Lower lobe of right lung (tissue), 2 donors: ENCODE results near the gene WWTR1. TPM values are rescaled to one million over a fixed set of nuclear protein-coding genes. Genes with fewer than 3 reads are reported as not detected.

Source experiments
- ATAC-seq, 2 donors: fragments of 200-7000 bp; cut with Tn5 transposase; one replicate each; pipeline ENCODE4 v1.9.1; 2020 to 2022; ENCODE audit warnings: mild to moderate bottlenecking in 2 of 2, moderate library complexity in 2 of 2
- DNase-seq: peaks from one replicate; pipeline ENCODE4 v3.0.0-alpha.2; 2020
- H3K27ac ChIP-seq: fragments of 200-600 bp; one replicate; pipeline ENCODE4 v1.8.0; 2022
- H3K27me3 ChIP-seq: fragments of 200-600 bp; one replicate; pipeline ENCODE4 v1.8.0; 2022; ENCODE audit warnings: low read depth
- H3K36me3 ChIP-seq: fragments of 200-600 bp; one replicate; pipeline ENCODE4 v1.8.0; 2022; ENCODE audit warnings: mild to moderate bottlenecking
- H3K4me1 ChIP-seq: fragments of 200-600 bp; one replicate; pipeline ENCODE4 v1.8.0; 2022
- H3K4me3 ChIP-seq: fragments of 200-600 bp; one replicate; pipeline ENCODE4 v1.8.0; 2022; ENCODE audit warnings: mild to moderate bottlenecking
- H3K9me3 ChIP-seq: fragments of 200-600 bp; one replicate; pipeline ENCODE4 v1.8.0; 2022
- intact Hi-C: fragments of 100-400 bp; cut with DNase I; formaldehyde crosslinking; loops from one replicate; pipeline ENCODE4 v1.11.0; 2022
- total RNA-seq: library from RNA; stranded (reverse); fragmentation: NEBNext Ultra II Directional; extraction: Animal tissue kit (Norgen Biotek cat#: 25700); gene quantifications from one replicate; pipeline ENCODE4 v1.2.1, GENCODE V29; 2021
- TF ChIP-seq, protein P1 (sequence below): fragments of 200-600 bp; IDR thresholded peaks from one replicate; pipeline ENCODE4 v1.8.0; 2022; ENCODE audit warnings: antibody characterized with exemption, mild to moderate bottlenecking
- donor health status: DM: no; HTN: yes; CAD: no; lungs with severe emphysema.

Gene WWTR1
- total RNA-seq, 1 donor from 2014 or later, result 89.5 TPM

DNA sequence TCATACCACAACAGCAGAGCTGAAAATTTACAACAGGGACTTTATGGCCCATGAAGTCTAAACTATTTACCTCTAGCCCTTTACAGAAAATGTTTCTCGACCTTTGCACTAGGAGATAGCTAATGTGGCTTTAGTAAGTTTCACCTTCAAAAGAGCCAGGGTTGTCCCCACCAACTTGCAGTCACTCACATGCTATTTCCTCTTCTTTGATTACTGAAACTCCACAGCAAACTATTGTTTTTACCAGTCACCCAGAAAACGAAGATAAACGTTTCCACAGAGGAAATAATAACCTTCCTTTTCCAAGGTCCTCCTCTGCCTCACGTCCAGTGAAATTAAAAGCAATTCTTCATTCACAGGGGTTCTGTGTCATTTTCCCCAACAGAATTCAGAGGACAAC, 48.2 kb downstream of the WWTR1 start:
- H3K4me1 ChIP-seq, result peaks cover 29% of the 10 kb centered on the region
- no peak overlapping the region for H3K27ac ChIP-seq
- ATAC-seq (no peak), DNase-seq (no peak)
- H3K36me3 ChIP-seq, result peaks cover 6% of the 10 kb centered on the region
- TF ChIP-seq, protein P1, sequence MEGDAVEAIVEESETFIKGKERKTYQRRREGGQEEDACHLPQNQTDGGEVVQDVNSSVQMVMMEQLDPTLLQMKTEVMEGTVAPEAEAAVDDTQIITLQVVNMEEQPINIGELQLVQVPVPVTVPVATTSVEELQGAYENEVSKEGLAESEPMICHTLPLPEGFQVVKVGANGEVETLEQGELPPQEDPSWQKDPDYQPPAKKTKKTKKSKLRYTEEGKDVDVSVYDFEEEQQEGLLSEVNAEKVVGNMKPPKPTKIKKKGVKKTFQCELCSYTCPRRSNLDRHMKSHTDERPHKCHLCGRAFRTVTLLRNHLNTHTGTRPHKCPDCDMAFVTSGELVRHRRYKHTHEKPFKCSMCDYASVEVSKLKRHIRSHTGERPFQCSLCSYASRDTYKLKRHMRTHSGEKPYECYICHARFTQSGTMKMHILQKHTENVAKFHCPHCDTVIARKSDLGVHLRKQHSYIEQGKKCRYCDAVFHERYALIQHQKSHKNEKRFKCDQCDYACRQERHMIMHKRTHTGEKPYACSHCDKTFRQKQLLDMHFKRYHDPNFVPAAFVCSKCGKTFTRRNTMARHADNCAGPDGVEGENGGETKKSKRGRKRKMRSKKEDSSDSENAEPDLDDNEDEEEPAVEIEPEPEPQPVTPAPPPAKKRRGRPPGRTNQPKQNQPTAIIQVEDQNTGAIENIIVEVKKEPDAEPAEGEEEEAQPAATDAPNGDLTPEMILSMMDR, result no peak
- intact Hi-C loops, result no loop called here
- no peaks in the 10 kb centered on the region for H3K9me3 ChIP-seq
- H3K27me3 ChIP-seq, result no peaks in the 10 kb centered on the region
- no peak overlapping the region for H3K4me3 ChIP-seq

DNA sequence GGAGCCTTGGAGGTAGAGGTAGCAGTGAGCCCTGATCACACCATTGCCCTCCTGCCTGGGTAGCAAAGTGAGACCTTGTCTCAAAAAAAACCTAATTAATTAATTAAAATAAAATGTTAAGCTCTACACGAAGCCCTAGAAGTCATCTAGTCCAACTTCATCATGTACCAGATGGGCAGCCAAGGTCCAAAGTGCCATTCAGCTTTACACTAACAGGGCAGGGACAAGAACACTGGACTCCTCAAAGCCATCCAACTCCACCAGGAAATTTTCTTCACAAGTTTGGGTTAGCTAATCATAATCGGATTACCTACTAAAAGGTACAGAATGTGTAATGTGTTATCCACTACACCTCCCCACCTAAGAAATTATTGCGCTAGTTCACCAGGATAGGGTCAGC, 48.8 kb downstream of the WWTR1 start:
- Histone ChIP-seq H3K9me3 (no peaks in the 10 kb centered on the region), H3K27ac (no peak overlapping the region), H3K4me1 (peaks cover 35% of the 10 kb centered on the region), H3K36me3 (peaks cover 7% of the 10 kb centered on the region), H3K27me3 (no peaks in the 10 kb centered on the region), H3K4me3 (no peak overlapping the region)
- intact Hi-C loops, result no loop called here
- DNase-seq (no peak), ATAC-seq (no peak)
- TF ChIP-seq, protein P1, result no peak

DNA sequence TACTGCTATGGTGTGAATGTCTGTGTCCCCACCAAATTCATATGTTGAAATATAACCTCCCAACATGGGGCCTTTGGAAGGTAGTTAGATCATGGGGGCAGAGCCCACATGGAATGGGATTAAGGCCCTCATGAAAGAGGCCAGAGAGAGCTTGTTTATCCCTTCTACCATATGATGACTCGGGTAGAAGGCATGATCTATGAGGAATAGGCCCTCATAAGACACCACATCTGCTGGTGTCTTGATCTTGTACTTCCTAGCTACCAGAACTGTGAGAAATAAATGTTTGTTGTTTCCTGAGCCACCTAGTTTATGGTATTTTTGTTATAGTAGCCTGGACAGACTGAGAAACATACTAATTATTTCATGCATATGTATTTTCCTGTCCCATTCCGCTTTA, 51.9 kb downstream of the WWTR1 start:
- no peak for DNase-seq
- Histone ChIP-seq H3K36me3 (peaks cover 7% of the 10 kb centered on the region), H3K27ac (no peak overlapping the region), H3K9me3 (no peaks in the 10 kb centered on the region), H3K4me1 (peaks cover 46% of the 10 kb centered on the region), H3K4me3 (no peak overlapping the region), H3K27me3 (no peaks in the 10 kb centered on the region)
- intact Hi-C loops, result no loop called here
- TF ChIP-seq, protein P1, result no peak
- no peak for ATAC-seq

DNA sequence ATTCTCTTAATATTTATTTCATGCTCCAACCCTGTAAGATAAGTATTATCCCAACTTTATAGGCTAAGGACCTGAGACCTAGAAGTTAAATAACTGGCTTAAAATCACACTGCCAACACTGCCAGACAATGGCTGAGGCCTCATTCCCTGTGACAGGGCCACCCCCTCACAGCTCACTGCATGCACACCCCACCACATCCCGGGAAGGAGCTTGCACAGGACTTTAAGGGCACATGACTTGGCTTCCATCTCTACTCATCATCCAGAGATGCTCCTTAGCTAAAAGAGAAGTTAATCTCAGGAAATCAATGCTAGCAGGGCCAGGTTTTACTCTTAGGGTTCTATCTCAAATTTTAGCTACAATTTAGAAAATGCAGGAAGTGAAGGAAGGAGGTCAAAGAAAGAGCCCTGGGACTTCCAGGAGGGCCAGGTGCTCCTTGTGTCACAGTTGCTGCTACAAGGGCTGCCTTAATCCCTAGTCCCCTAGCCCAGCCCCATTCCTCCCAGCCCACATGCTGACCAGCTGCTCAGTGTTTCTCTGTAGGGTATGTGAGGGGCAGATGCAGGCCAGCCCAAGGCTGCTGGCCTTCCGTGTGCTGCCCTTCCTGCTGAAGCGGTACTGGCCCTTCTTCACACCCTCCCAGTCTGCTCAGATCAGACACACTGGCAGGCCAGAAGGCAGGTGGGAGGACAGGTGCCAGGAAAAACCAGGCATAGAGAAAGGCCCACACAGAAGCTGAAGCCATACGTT, 53.5 kb downstream of the WWTR1 start:
- DNase-seq, result no peak
- Histone ChIP-seq H3K36me3 (peaks cover 7% of the 10 kb centered on the region), H3K4me1 (peaks cover 42% of the 10 kb centered on the region), H3K9me3 (no peaks in the 10 kb centered on the region), H3K4me3 (no peak overlapping the region), H3K27ac (no peak overlapping the region), H3K27me3 (no peaks in the 10 kb centered on the region)
- intact Hi-C loops, result no loop called here
- peak in 1 of 2 donors; percentile 13 for ATAC-seq
- TF ChIP-seq, protein P1, result no peak

DNA sequence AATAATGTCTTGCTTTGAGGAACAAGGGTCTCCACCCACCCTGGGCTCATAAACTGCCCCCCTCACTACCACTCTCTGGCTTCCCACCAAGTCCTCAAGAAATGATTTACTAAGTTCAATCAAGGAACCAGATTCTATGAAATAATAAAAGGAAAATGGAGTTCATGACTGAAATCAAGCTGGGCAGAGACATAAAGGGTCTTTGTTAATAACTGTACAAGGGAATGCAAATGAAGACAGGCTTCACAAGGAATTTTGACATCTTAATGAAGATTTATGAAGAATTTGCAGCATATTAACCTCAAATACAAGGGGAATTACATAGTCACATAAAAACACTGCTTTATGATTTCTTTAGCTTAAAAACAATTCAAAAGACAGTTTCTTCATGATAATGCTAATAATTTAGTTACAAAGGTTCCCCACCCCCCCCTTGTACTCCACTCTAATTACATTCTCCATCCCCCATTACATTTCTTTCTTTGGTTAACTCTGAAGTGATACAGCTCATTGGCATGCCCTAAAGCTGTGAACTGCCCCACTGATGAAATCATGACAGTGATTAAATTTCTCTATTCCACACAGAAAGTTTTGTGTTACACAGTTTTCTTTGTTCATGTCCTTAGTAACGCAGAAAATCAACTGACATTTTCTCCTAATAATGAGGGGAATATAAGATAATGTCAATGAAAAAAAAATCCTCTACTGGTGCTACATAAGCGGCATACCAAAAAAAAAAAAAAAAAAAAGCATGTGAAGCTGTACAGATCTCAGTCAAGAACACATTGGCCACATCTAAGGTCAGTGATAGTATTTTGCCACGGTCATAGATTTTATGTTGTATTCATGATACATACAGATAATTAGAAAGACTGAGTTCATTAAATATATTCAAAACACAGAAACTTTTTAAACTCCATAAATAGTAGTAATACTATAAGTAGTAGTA, 54.4 kb downstream of the WWTR1 start:
- peaks cover 7% of the 10 kb centered on the region for H3K36me3 ChIP-seq
- ATAC-seq (no peak), DNase-seq (no peak)
- H3K27me3 ChIP-seq, result no peaks in the 10 kb centered on the region
- intact Hi-C loops, result no loop called here
- TF ChIP-seq, protein P1, result no peak
- H3K4me1 ChIP-seq, result peaks cover 36% of the 10 kb centered on the region
- H3K27ac ChIP-seq, result no peak overlapping the region
- H3K4me3 ChIP-seq, result no peak overlapping the region
- no peaks in the 10 kb centered on the region for H3K9me3 ChIP-seq
